ES-I3 (cell line): ENCODE measurements around the gene KAZN.

Experiments used
- H3K36me3 ChIP-seq: 2 replicates; pipeline ENCODE4 v1.6.1; 2013; ENCODE audit warnings: mild to moderate bottlenecking, low read length, control low read depth, moderate library complexity; ENCODE audit not compliant: insufficient read depth
- H3K4me1 ChIP-seq: 2 replicates; pipeline ENCODE4 v1.6.1; 2013; ENCODE audit warnings: mild to moderate bottlenecking, control low read depth, low read length; ENCODE audit not compliant: insufficient read depth
- H3K9ac ChIP-seq: 2 replicates; pipeline ENCODE4 v1.6.1; 2013; ENCODE audit warnings: low read depth, mild to moderate bottlenecking, low read length, moderate library complexity
- H3K9me3 ChIP-seq: 2 replicates; pipeline ENCODE4 v1.6.1; 2013; ENCODE audit warnings: mild to moderate bottlenecking, low read length, moderate library complexity; ENCODE audit not compliant: control insufficient read depth, insufficient read depth

KAZN gene

DNA sequence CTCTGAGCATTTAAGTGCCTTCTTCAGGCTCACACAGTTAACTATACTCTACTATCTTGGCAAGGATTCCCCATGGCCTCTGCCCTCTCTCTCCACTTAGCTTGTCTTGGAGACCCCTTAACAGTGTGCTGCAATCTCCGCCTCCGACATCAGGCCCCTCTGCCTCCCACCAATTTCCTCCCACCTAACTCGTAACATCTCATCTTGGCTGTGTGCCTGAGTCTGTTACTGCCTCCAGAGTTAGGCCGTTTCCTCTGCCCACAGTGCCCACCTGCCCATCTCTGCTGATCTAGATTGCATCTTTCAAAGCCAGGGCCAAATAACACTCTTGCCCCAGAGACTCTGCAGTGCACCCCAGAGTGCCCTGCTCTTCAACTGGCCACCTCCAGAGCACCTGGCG lies 310.8 kb downstream of the KAZN start:
- Histone ChIP-seq H3K9ac (no peak overlapping the region), H3K9me3 (no peaks in the 10 kb centered on the region), H3K36me3 (peaks cover 2% of the 10 kb centered on the region; the same call in 1 of the 2 replicates)

GRCh38 chr1:14909920-14910460 lies 311.5 kb downstream of the KAZN start:
- peaks cover 36% of the 10 kb centered on the region for H3K4me1 ChIP-seq
- no peaks in the 10 kb centered on the region for H3K9me3 ChIP-seq
- no peak overlapping the region for H3K9ac ChIP-seq
- H3K36me3 ChIP-seq = peaks cover 2% of the 10 kb centered on the region; the same call in 1 of the 2 replicates

More for the DNA sequence above, 310.8 kb downstream of the KAZN start:
- peaks cover 34% of the 10 kb centered on the region for H3K4me1 ChIP-seq

DNA sequence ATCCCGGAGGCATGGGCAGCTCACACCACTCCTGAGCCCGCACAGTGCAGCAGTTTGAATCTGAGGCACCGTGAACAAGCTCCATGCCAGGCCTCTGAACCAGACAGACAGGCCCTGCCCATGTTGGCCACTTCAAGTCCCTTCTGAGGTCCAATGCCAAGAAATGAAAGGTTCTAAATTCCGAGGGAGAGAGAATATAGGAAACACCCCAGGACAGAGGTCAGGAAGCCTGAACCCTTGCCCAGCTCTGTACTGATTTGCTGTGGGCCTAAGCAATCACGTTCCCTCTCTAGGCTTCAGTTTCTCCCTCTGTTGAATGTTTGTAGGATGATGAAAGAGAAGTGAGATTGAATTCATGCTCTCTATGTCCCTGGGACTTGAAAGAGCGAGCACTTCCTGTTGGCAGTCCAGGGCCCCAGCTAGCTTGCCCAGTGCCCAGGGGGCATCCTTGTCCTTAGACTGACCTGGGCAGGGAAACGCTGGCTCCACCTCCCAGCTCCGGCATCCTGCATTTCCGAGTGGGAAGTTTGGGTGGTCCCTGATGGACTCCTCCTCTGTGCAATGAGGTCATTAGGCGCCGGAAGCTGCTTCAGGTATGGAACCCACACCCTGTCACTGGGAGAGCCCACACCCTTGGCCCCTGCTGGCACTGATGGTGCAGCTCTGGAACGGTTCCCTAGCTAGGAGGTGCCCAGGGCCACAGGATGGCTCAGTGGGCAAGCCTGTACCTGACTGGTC lies 312.7 kb downstream of the KAZN start:
- H3K9me3 ChIP-seq = no peaks in the 10 kb centered on the region
- peaks cover 2% of the 10 kb centered on the region; the same call in 1 of the 2 replicates for H3K36me3 ChIP-seq
- peaks cover 36% of the 10 kb centered on the region for H3K4me1 ChIP-seq
- no peak overlapping the region for H3K9ac ChIP-seq

DNA sequence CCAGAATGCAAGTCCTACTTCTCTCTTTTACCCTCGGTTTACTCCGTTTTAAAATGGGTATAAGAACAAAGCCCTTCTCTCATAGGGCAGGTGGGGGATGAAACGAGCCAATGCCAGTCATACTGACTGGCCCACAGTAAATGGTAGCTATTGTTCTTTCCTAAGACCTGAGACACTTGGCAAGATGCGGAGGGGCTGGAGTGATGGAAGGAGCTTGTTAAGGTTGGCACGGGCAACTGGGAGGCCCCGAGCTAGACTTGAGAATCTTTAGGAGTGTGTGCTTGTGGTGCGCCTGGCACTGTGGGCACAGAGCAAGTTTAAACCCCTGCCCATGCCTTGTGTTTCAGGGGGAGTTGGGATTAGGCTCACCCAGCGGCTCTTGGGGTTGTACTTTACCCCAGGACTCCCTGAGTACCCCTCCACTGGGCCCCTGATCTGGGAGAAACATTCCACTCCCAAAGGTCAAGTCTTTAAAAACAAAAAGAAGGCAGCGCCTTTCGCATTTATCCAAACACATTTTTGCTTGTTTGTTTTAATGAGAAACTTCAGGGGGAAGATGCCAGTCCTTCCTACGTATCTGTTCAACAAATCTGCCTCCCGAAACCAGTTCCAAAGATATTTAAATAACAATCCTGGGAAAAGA lies 314.5 kb downstream of the KAZN start:
- no peak overlapping the region for H3K9ac ChIP-seq

DNA sequence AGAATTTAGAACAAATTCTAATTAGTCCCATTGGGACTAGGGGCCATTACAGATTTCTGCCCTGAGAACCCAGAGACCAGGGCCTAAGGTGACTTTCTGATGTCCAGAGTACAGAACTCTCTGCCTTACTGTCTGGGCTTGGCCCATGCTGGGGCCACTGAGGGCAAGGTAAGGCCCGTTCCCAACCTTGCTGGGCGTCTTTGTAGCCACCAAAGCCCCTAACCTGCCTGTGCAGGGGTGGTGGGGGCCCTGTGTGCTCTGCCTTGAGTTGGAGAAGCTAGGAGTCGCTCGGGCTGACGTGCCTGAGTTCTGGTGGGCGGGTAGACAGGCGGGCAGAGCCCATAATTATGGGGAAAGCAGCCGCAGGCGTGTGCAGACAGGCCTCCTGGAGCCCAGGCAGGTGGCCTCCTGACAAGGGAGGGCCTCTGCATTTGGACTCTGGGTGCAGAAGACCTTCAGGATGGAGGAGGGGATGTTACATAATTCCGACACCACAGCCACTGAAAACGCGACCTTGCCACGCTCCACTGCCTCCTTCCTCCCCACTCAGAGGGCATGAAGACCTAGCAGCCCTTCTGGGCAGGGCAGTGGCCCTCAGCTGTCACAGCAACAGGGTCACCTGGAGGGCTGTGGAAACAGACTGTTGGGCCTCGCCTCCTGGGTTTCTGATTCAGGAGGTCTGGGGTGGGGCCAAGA lies 315.1 kb downstream of the KAZN start:
- Histone ChIP-seq H3K9me3 (no peaks in the 10 kb centered on the region), H3K4me1 (peaks cover 36% of the 10 kb centered on the region), H3K9ac (no peak overlapping the region), H3K36me3 (no peaks in the 10 kb centered on the region)

More for the DNA sequence above, 314.5 kb downstream of the KAZN start:
- no peaks in the 10 kb centered on the region for H3K9me3 ChIP-seq
- no peaks in the 10 kb centered on the region for H3K36me3 ChIP-seq
- H3K4me1 ChIP-seq = peaks cover 36% of the 10 kb centered on the region

- Histone ChIP-seq H3K9ac (no peak overlapping the region), H3K36me3 (no peaks in the 10 kb centered on the region), H3K9me3 (no peaks in the 10 kb centered on the region), H3K4me1 (peaks cover 32% of the 10 kb centered on the region)
Observed at GRCh38 chr1:14914351-14914988, 316.0 kb downstream of the KAZN start.

GRCh38 chr1:14915356-14916054 lies 317.0 kb downstream of the KAZN start:
- Histone ChIP-seq H3K9me3 (no peaks in the 10 kb centered on the region), H3K4me1 (peaks cover 22% of the 10 kb centered on the region), H3K36me3 (no peaks in the 10 kb centered on the region), H3K9ac (no peak overlapping the region)

GRCh38 chr1:14919289-14919688 lies 320.8 kb downstream of the KAZN start:
- no peaks in the 10 kb centered on the region for H3K36me3 ChIP-seq
- H3K4me1 ChIP-seq = peaks cover 1% of the 10 kb centered on the region; the same call in 1 of the 2 replicates
- no peak overlapping the region for H3K9ac ChIP-seq
- H3K9me3 ChIP-seq = no peaks in the 10 kb centered on the region

DNA sequence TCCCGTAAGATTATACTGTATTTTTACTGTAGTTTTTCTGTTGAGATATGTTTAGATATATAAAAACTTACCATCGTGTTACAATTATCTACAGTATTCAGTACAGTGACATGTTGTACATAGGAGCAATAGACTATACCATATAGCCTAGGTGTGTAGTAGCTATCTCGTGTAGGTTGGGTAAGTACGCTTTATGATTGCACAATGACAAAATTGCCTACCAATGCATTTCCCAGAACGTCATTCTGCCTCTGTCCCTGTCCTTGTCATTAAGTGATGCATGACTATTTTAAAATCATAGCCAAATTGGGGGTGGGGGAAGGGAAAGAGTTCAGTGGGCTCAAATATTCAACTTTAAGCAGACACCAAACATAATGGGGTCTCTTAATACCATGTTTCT lies 321.3 kb downstream of the KAZN start:
- no peaks in the 10 kb centered on the region for H3K9me3 ChIP-seq
- H3K4me1 ChIP-seq = no peaks in the 10 kb centered on the region
- no peak overlapping the region for H3K9ac ChIP-seq
- H3K36me3 ChIP-seq = no peaks in the 10 kb centered on the region

GRCh38 chr1:14921057-14921456 lies 322.6 kb downstream of the KAZN start:
- Histone ChIP-seq H3K4me1 (0 out of 2 replicates have a peak, but pooled peaks cover 8% of the 10 kb centered on the region), H3K9ac (no peak overlapping the region), H3K36me3 (no peaks in the 10 kb centered on the region), H3K9me3 (no peaks in the 10 kb centered on the region)

DNA sequence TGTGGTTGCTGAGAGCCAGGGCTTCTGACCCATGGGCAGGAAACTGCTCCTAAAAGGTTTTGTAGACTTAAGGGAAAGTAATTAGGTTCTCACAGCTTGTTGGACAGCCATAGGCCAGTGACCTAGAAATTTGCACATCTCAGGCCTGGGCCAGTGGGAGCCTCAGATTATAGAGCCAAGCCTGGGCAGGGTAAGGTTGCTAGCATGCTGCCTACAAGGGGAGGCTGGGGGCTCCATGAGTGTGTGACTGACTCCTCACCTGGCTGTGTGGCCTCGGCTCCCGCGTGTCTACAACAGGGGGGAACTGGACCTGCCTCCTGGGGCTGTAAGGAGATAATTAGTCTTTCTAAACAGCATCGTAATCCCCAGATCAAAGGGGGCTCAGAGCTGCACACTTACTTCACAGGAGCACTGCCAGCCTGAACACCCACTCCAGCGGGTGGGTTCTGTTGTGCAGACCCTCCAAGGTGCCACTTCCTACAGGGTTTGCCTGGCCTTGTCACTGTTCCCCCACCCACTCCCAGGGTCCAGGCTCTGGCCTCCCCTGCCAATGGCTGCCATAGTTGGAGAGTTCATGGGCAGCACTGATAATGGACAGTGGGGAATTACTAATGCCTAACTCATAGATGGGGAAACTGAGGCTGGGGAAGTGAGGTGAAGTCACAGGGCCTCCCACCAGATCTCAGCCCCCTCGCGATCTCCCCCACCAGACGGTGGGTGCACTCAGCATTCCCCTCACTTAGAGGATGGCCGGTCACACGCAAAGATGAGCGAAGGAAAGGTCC lies 324.6 kb downstream of the KAZN start:
- Histone ChIP-seq H3K9me3 (no peaks in the 10 kb centered on the region), H3K36me3 (no peaks in the 10 kb centered on the region), H3K4me1 (0 out of 2 replicates have a peak, but pooled peaks cover 8% of the 10 kb centered on the region), H3K9ac (peak overlapping the region; percentile 67; the same call in 1 of the 2 replicates)

DNA sequence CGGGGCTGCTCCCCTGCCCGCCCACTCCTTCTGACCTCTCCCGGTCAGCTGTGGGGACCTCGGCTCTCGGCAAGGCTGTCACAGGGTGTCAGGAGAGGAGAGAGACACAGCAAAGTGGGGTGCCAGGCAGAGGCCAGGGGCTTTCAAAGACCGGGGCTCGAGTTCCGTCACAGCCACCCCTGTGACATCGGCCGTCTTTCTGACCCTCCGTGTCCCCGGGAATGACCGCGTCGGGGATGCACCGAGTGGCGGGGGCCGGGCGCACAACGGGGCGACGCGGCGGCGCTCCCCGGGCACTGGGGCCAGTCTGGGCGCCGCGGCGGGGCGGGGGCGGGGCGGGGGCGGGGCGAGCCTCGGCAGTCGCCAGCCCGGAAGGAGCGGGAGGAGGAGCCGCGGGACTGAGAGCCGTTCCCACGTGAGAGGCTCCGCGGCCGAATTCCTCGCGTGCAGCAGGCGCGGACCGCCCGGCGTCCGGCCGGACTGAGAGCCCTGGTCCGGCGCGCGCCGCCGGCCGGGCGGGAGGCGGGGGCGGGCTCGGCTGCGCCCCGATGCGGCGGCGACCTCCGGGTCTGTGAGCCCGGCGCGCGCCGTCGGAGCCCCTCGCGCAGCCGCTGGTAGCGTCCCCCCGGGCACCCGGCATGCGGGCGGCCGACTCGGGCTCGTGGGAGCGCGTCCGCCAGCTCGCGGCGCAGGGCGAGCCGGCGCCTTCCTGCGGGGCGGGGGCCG lies 325.4 kb downstream of the KAZN start:
- Histone ChIP-seq H3K36me3 (no peaks in the 10 kb centered on the region), H3K4me1 (0 out of 2 replicates have a peak, but pooled peaks cover 8% of the 10 kb centered on the region), H3K9me3 (no peaks in the 10 kb centered on the region), H3K9ac (peak overlapping the region; percentile 67)
